ENCODE measurements around the gene SRD5A1.

The SRD5A1 gene

DNA sequence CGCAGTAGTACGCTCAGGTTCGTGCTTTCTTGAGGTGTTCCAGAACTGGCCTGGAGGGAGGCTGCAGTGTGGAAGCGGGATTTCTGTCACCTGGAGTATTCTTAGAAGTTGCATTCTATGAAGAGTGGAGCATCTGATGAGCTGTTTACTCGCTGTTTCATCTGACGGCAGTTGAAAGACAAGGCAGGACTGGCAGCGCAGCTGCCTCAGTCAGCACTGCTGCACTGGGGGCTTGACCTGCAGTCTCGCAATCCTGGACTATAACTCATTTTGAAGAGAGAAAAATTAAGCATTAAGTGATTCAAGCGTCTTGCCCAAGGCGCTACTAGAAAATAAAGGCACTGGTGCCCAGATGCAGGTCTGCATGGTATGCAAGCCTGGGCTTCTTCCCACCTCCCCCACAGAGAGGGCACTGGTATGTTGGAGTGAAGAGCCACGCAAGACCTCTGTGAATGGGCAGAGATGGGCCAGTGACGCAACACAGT lies 90.6 kb downstream of the SRD5A1 start:
- DNase-seq (ENCODE audit: low read depth in 2 of 2, low spot score in 1 of 2), result no peak

All from stimulated activated CD8-positive, alpha-beta memory T cell treated with anti-CD3 and anti-CD28 coated beads, Interleukin-4, amount 100 ng/mL, for 4 hours (primary cell).